Fibroblast of lung (primary cell): ENCODE measurements around the gene ATG7. TPM values are rescaled to one million over a fixed set of nuclear protein-coding genes. Genes with fewer than 3 reads are reported as not detected.
A peak's percentile ranks its signal among the peaks of the same experiment; 100 is the strongest.

Source experiments
- DNase-seq, 2 donors: peaks; one replicate each; pipeline versions ENCODE4 v3.0.0 to v3.0.0-alpha.2; 2010; ENCODE audit warnings: low read depth in 2 of 2
- H2AFZ ChIP-seq: 2 replicates; pipeline ENCODE4 v1.5.1; 2012; ENCODE audit warnings: low read length, control low read depth, inconsistent platforms
- H3K27ac ChIP-seq: 2 replicates; pipeline ENCODE4 v1.5.1; 2011; ENCODE audit warnings: low read length, control low read depth; ENCODE audit not compliant: insufficient read depth
- H3K27me3 ChIP-seq: 2 replicates; pipeline ENCODE4 v1.5.1; 2011; ENCODE audit warnings: mild to moderate bottlenecking, low read length; ENCODE audit not compliant: control insufficient read depth, insufficient read depth
- H3K36me3 ChIP-seq: 2 replicates; pipeline ENCODE4 v1.5.1; 2011; ENCODE audit warnings: low read length; ENCODE audit not compliant: control insufficient read depth, insufficient read depth
- H3K4me1 ChIP-seq: 2 replicates; pipeline ENCODE4 v1.5.1; 2011; ENCODE audit warnings: low read length; ENCODE audit not compliant: control insufficient read depth, insufficient read depth; ENCODE audit errors: extremely low read depth
- H3K4me2 ChIP-seq: 2 replicates; pipeline ENCODE4 v1.5.1; 2011; ENCODE audit warnings: low read length, control low read depth; ENCODE audit not compliant: insufficient read depth; ENCODE audit errors: extremely low read depth
- H3K4me3 ChIP-seq, 4 experiments: fragments of 200-600 bp in 1 of 4; sonication (generic) in 1 of 4; replicated peaks in 1 of 4; 2 replicates each; pipeline ENCODE4 v1.5.1; 2011 to 2016; ENCODE audit warnings: low read length in 4 of 4, low read depth in 3 of 4, mild to moderate bottlenecking in 3 of 4, control low read depth in 2 of 4, inconsistent platforms in 1 of 4, mixed read lengths in 1 of 4; ENCODE audit not compliant: insufficient read depth in 1 of 4; ENCODE audit errors: control extremely low read depth in 1 of 4
- H3K79me2 ChIP-seq: 2 replicates; pipeline ENCODE4 v1.5.1; 2012; ENCODE audit warnings: mild to moderate bottlenecking, low read length, inconsistent platforms; ENCODE audit not compliant: control insufficient read depth, insufficient read depth
- H3K9ac ChIP-seq: 2 replicates; pipeline ENCODE4 v1.5.1; 2011; ENCODE audit warnings: mild to moderate bottlenecking, low read length, control low read depth; ENCODE audit not compliant: insufficient read depth
- H3K9me3 ChIP-seq: 2 replicates; pipeline ENCODE4 v1.5.1; 2012; ENCODE audit warnings: low read depth, low read length; ENCODE audit not compliant: control insufficient read depth, insufficient read depth
- H4K20me1 ChIP-seq: 2 replicates; pipeline ENCODE4 v1.5.1; 2011; ENCODE audit warnings: low read length; ENCODE audit not compliant: control insufficient read depth, insufficient read depth; ENCODE audit errors: extremely low read depth
- EZH2 ChIP-seq: IDR thresholded peaks from 2 replicates; pipeline ENCODE4 v1.5.1; 2012; ENCODE audit warnings: low read length, control low read depth, mild to moderate bottlenecking; ENCODE audit errors: missing control alignments
- polyA plus RNA-seq, 2 donors: library from polyadenylated mRNA; depleted of rRNA in 1 of 2; stranded (reverse) in 1 of 2; unstranded in 1 of 2; fragments of >200 nt; gene quantifications; 2 replicates each; pipeline ENCODE4 v1.2.1, GENCODE V29; 2011 to 2012; ENCODE audit warnings: missing spikeins in 1 of 2
- total RNA-seq: library from RNA; depleted of rRNA; stranded (reverse); fragments of >200 nt; gene quantifications from 2 replicates; pipeline ENCODE4 v1.2.1, GENCODE V29; 2014
- TF ChIP-seq, protein P1 (sequence below), 2 donors: IDR thresholded peaks in 1 of 2; conservative IDR thresholded peaks in 1 of 2; 1 replicate in 1 of 2; 2 replicates in 1 of 2; pipeline ENCODE4 v1.5.1; 2011 to 2012; ENCODE audit warnings: low read length in 2 of 2, control low read depth in 1 of 2, inconsistent platforms in 1 of 2, low read depth in 1 of 2, mild to moderate bottlenecking in 1 of 2

ATG7 gene
- total and polyA plus RNA-seq, 2 donors (not counting 1 experiment from before 2014, with no cell fraction given): 50.8 to 56.5 TPM

DNA sequence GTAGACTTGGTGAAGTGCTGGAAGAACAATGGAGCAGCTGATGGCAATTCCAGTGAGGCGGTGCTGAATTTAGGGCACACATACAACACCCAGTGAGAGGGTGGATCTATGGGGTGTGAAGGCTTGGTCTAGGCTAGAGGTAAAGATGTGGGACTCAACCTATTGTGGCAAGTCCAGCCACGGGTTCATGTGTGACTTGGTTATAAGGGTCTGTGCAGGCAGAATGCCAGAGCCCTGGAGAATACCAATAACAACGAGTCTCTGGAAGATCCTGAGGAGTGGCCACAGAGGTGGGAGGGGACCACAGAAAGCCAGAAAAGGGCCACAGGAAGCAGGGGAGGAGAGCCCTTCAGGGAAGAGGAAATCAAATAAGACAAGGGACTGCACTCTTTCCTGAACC is 316.6 kb downstream of the ATG7 start:
- Histone ChIP-seq H3K4me1 (peaks cover 26% of the 10 kb centered on the region), H3K4me3 (no peak overlapping the region), H2AFZ (no peak overlapping the region), H3K9me3 (no peaks in the 10 kb centered on the region), H3K27me3 (no peaks in the 10 kb centered on the region), H3K9ac (no peak overlapping the region), H3K27ac (no peak overlapping the region), H4K20me1 (no peaks in the 10 kb centered on the region), H3K4me2 (no peak overlapping the region), H3K36me3 (no peaks in the 10 kb centered on the region), H3K79me2 (peaks cover 76% of the 10 kb centered on the region)
- no peak for DNase-seq
- no peak for TF ChIP-seq EZH2
- TF ChIP-seq, protein P1, sequence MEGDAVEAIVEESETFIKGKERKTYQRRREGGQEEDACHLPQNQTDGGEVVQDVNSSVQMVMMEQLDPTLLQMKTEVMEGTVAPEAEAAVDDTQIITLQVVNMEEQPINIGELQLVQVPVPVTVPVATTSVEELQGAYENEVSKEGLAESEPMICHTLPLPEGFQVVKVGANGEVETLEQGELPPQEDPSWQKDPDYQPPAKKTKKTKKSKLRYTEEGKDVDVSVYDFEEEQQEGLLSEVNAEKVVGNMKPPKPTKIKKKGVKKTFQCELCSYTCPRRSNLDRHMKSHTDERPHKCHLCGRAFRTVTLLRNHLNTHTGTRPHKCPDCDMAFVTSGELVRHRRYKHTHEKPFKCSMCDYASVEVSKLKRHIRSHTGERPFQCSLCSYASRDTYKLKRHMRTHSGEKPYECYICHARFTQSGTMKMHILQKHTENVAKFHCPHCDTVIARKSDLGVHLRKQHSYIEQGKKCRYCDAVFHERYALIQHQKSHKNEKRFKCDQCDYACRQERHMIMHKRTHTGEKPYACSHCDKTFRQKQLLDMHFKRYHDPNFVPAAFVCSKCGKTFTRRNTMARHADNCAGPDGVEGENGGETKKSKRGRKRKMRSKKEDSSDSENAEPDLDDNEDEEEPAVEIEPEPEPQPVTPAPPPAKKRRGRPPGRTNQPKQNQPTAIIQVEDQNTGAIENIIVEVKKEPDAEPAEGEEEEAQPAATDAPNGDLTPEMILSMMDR (conservative IDR thresholded peaks at IDR 0.05 in 1 of 2, IDR thresholded peaks at IDR 0.05 in 1 of 2; ENCODE audit: low read depth in 1 of 2, low read length in 2 of 2): no peak

DNA sequence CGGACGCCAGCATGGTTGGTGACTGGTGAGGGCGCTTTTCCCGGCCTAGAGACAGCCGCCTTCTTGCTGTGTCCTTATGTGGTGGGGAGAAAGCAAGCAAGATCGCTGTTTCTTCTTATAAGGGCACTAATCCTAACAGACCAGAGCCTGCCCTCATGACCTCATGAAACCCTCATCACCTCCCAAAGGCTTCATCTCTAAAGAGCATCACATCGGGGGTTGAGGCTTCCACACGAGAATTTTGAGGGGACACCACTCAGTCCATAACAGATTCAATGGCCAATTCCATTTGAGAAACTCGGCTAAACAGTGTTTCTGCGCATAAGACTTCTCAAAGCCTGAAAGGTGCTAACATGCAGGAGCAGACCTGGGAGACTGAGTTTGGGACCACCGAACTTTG is 317.5 kb downstream of the ATG7 start:
- no peak for TF ChIP-seq EZH2
- TF ChIP-seq, protein P1 (conservative IDR thresholded peaks at IDR 0.05 in 1 of 2, IDR thresholded peaks at IDR 0.05 in 1 of 2; ENCODE audit: low read depth in 1 of 2, low read length in 2 of 2): no peak
- H3K27ac ChIP-seq: no peak overlapping the region

DNA sequence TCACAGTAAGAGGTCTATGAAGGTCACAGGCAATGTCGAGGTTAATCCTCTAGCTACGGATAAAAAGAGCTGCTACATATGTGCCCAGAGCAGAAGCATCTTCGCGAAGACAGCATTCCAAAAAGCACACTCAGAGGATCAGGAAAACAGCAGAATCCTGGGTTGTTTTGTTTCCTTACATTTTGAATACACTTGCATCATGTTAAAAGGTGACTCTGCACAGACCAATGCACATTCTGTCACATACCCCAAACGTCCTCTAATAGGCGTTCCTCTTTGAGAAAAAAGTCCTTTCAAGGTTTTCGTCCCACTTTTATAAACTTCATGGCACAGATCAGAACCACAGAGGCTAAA is 318.8 kb downstream of the ATG7 start:
- H3K9me3 ChIP-seq: no peaks in the 10 kb centered on the region
- H3K79me2 ChIP-seq: peaks cover 71% of the 10 kb centered on the region
- H3K4me2 ChIP-seq: peak overlapping the region; percentile 18
- peak overlapping the region; percentile 29 for H3K9ac ChIP-seq
- peak in 1 of 2 donors; percentile 62 for DNase-seq
- H2AFZ ChIP-seq: no peak overlapping the region
- peak overlapping the region; percentile 64 for H3K27ac ChIP-seq
- no peaks in the 10 kb centered on the region for H3K36me3 ChIP-seq
- H3K4me3 ChIP-seq: no peak overlapping the region
- no peaks in the 10 kb centered on the region for H4K20me1 ChIP-seq
- H3K4me1 ChIP-seq: peaks cover 22% of the 10 kb centered on the region
- TF ChIP-seq, protein P1 (conservative IDR thresholded peaks at IDR 0.05 in 1 of 2, IDR thresholded peaks at IDR 0.05 in 1 of 2; ENCODE audit: low read depth in 1 of 2, low read length in 2 of 2): no peak
- TF ChIP-seq EZH2: no peak
- H3K27me3 ChIP-seq: no peaks in the 10 kb centered on the region

More for the DNA sequence above, 317.5 kb downstream of the ATG7 start:
- H3K4me3 ChIP-seq: no peak overlapping the region
- peaks cover 22% of the 10 kb centered on the region for H3K4me1 ChIP-seq
- no peaks in the 10 kb centered on the region for H3K36me3 ChIP-seq
- no peak overlapping the region for H2AFZ ChIP-seq
- no peak overlapping the region for H3K4me2 ChIP-seq
- no peak for DNase-seq
- no peaks in the 10 kb centered on the region for H3K9me3 ChIP-seq
- no peak overlapping the region for H3K9ac ChIP-seq
- no peaks in the 10 kb centered on the region for H3K27me3 ChIP-seq
- H3K79me2 ChIP-seq: peaks cover 76% of the 10 kb centered on the region
- H4K20me1 ChIP-seq: no peaks in the 10 kb centered on the region
